Mesodermal cell (in vitro differentiated cells): ENCODE results near the gene ICAM2.

Experiments used
- H3K27ac ChIP-seq: 2 replicates; pipeline ENCODE4 v1.7.0; 2013; ENCODE audit warnings: mild to moderate bottlenecking, low read depth, low read length, moderate library complexity; ENCODE audit not compliant: severe bottlenecking
- H3K36me3 ChIP-seq: 2 replicates; pipeline ENCODE4 v1.7.1; 2013; ENCODE audit warnings: mild to moderate bottlenecking, low read length, moderate library complexity; ENCODE audit not compliant: control insufficient read depth, insufficient read depth
- H3K4me1 ChIP-seq: one replicate; pipeline ENCODE4 v1.7.1; 2013; ENCODE audit warnings: mild to moderate bottlenecking, low read length; ENCODE audit not compliant: insufficient read depth, control insufficient read depth, poor library complexity, severe bottlenecking
- H3K4me3 ChIP-seq: 2 replicates; pipeline ENCODE4 v1.7.0; 2013; ENCODE audit warnings: low read length, control low read depth, mild to moderate bottlenecking; ENCODE audit not compliant: insufficient read depth, poor library complexity, severe bottlenecking; ENCODE audit errors: extremely low read depth
- H3K9me3 ChIP-seq: 2 replicates; pipeline ENCODE4 v1.7.1; 2013; ENCODE audit warnings: mild to moderate bottlenecking, low read length, moderate library complexity; ENCODE audit not compliant: control insufficient read depth
- WGBS, 2 experiments: methylation state at CpG; one replicate each; pipeline ENCODE4 v1.1.5; 2013; ENCODE audit warnings: missing lambda C conversion rate in 2 of 2; ENCODE audit not compliant: insufficient coverage in 2 of 2; 5-methylcytosine and 5-hydroxymethylcytosine counted together

ICAM2 gene

DNA sequence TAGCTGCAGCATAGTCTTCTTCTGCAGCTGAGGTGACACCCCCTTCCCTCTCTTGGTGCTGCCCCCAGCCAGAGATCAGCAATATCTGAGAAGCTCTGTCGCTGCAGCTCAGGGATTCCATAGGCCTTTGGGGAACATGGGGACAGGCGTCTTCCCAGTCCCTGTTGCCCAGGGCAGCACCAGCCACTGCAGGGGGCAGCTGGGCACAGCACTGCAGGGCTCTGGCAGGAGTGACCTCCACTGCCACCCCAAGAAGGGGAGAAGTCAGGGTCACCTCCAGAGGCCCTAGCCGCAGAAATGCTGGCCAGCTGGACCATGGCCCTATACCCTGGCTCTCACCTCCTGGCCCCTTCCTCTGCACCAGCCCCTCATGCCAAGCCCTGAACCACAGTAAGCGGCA, 64.6 kb downstream of the ICAM2 start:
- no peaks in the 10 kb centered on the region for H3K36me3 ChIP-seq
- H3K4me1 ChIP-seq: peaks cover 7% of the 10 kb centered on the region
- no peaks in the 10 kb centered on the region for H3K9me3 ChIP-seq
- 86% methylated on average over 4 of the region's 4 CpGs for WGBS, 2 experiments
- H3K27ac ChIP-seq: no peak overlapping the region
- H3K4me3 ChIP-seq: no peak overlapping the region

DNA sequence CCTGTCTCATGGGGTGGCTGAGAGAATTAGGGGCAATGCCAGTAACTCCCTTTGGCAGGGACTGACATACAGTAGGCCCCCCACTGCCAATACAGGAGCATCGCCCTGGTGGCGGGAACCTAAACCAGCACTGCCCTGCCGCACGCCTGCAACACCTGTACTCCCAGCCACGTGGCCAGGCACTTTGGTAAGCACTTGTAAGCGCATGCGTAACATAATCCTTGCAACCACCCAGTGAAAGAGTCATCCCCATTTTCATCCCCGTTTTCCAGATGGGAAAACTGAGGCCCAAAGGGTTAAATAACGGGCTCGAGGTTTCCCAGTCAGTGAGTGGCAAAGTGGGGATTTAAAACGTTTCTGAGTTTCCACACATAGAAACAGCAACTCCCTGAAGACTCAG, 65.2 kb downstream of the ICAM2 start:
- no peaks in the 10 kb centered on the region for H3K36me3 ChIP-seq
- H3K4me3 ChIP-seq: no peak overlapping the region
- no peak overlapping the region for H3K27ac ChIP-seq
- H3K4me1 ChIP-seq: peaks cover 7% of the 10 kb centered on the region
- WGBS, 2 experiments: 87 to 93% methylated on average over 5 to 8 of the region's 11 CpGs
- no peaks in the 10 kb centered on the region for H3K9me3 ChIP-seq

DNA sequence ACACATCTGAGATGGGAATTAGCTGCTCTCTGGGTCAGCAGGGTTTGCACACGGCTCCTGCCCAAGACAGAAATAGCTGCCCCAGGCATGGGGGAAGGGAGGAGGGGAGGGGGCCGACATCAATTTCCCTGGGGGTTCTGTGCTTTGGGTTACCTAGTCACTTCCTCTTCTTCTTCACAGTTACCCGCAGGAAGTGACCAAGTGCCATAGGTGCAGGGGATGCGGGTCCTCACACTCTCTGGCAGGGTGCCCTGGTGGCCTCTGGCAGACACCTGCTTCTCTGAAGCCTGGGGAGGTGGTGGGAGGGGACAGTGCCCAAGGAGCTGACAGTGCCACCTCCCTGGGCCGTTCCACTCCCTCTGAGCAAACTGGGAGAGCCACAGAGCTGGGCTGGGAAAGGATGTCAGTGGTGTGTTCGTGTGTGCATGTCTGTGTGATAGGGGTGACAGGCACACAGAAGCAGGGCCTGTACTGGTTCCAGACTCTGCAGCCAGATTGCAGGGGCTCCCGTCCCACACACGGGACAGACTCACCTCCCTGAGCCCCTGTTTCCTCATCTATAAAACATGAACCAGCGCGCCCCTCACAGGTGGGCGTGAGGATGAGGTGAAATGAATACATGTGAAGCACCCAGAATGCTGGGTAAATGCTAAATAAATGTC, 65.9 kb downstream of the ICAM2 start:
- H3K4me3 ChIP-seq: no peak overlapping the region
- no peak overlapping the region for H3K27ac ChIP-seq
- peaks cover 7% of the 10 kb centered on the region for H3K4me1 ChIP-seq
- WGBS, 2 experiments: 82 to 94% methylated on average over 5 to 8 of the region's 11 CpGs
- no peaks in the 10 kb centered on the region for H3K9me3 ChIP-seq
- H3K36me3 ChIP-seq: no peaks in the 10 kb centered on the region
